A549 (cell line): ENCODE results near the gene GSKIP. TPM values are rescaled to one million over a fixed set of nuclear protein-coding genes. Genes with fewer than 3 reads are reported as not detected.

ENCODE experiments used
- ATAC-seq, 2 experiments: fragments of 200-7000 bp in 1 of 2; fragments of >200 bp in 1 of 2; cut with Nextera tagmentation in 1 of 2; cut with Tn5 transposase in 1 of 2; 3 replicates each; pipeline versions ENCODE4 v1.8.0 to v1.9.1; 2018 to 2020; ENCODE audit warnings: mild to moderate bottlenecking in 1 of 2, moderate library complexity in 1 of 2
- CTCF ChIA-PET: fragments of 300-600 bp; sonication (Branson Sonifier 250); formaldehyde crosslinking; extraction: SDS; loops from one replicate; lab custom pipeline; 2021; ENCODE audit warnings: antibody characterized with exemption, inconsistent platforms; lab: Yijun Ruan, JAX
- POLR2A ChIA-PET: fragments of 350-600 bp; formaldehyde crosslinking; extraction: SDS; loops from one replicate; lab custom pipeline; 2021; ENCODE audit warnings: antibody characterized with exemption, inconsistent platforms; lab: Yijun Ruan, JAX
- DNase-seq, 2 experiments: peaks; one replicate each; pipeline versions ENCODE4 v3.0.0 to v3.0.0-alpha.2; 2011 to 2016; ENCODE audit warnings: low read depth in 1 of 2, low spot score in 1 of 2
- FAIRE-seq: peaks from 2 replicates; lab custom pipeline; 2011; peaks lifted over from hg19 to GRCh38; lab: Jason Lieb, UNC
- H3K27ac ChIP-seq, 2 experiments: fragments of >200 bp; sonication (Bioruptor Twin); formaldehyde crosslinking; 3 replicates each; pipeline ENCODE4 v1.5.1; 2016 to 2017
- H3K4me1 ChIP-seq: fragments of >200 bp; sonication (Bioruptor Twin); formaldehyde crosslinking; 3 replicates; pipeline ENCODE4 v1.6.1; 2016
- H3K4me2 ChIP-seq: fragments of >200 bp; sonication (Bioruptor Twin); formaldehyde crosslinking; 3 replicates; pipeline ENCODE4 v1.6.1; 2016
- H3K4me3 ChIP-seq: fragments of >200 bp; sonication (Bioruptor Twin); formaldehyde crosslinking; 3 replicates; pipeline ENCODE4 v1.5.1; 2016
- H3K9me3 ChIP-seq: fragments of >200 bp; sonication (Bioruptor Twin); formaldehyde crosslinking; 3 replicates; pipeline ENCODE4 v1.6.1; 2016
- BCL3 ChIP-seq: fragments of >200 bp; sonication (Bioruptor Twin); formaldehyde crosslinking; IDR thresholded peaks from 3 replicates; pipeline ENCODE4 v1.6.1; 2016
- BHLHE40 ChIP-seq: IDR thresholded peaks from 2 replicates; pipeline ENCODE4 v1.6.1; 2012; ENCODE audit warnings: low read depth, low read length, inconsistent platforms
- CBX8 ChIP-seq: fragments of 200-600 bp; sonication (generic); IDR thresholded peaks from 2 replicates; pipeline ENCODE4 v1.6.1; 2016
- CHD4 ChIP-seq: fragments of 200-600 bp; sonication (generic); IDR thresholded peaks from 2 replicates; pipeline ENCODE4 v1.6.1; 2016; ENCODE audit warnings: antibody characterized with exemption, mild to moderate bottlenecking, borderline replicate concordance
- EP300 ChIP-seq, 2 experiments: fragments of >200 bp; sonication (Bioruptor Twin); formaldehyde crosslinking; IDR thresholded peaks; 2 replicates in 1 of 2; 3 replicates in 1 of 2; pipeline ENCODE4 v1.6.1; 2016 to 2017
- ESRRA ChIP-seq: fragments of 150-350 bp; IDR thresholded peaks from 2 replicates; pipeline ENCODE4 v1.6.1; 2014; ENCODE audit warnings: mild to moderate bottlenecking, low read length, borderline replicate concordance
- FOSB ChIP-seq: fragments of 250-450 bp; sonication (Bioruptor Pico); IDR thresholded peaks from 2 replicates; pipeline ENCODE4 v1.5.0; 2020; ENCODE audit warnings: mild to moderate bottlenecking, moderate library complexity
- HDAC2 ChIP-seq: fragments of 200-600 bp; sonication (generic); IDR thresholded peaks from 2 replicates; pipeline ENCODE4 v1.6.1; 2016
- HES2 ChIP-seq: fragments of >200 bp; sonication (Bioruptor Twin); formaldehyde crosslinking; IDR thresholded peaks from 2 replicates; pipeline ENCODE4 v1.6.1; 2016
- HOXA7 ChIP-seq: fragments of 250-450 bp; sonication (Bioruptor Pico); IDR thresholded peaks from 2 replicates; pipeline ENCODE4 v1.5.0; 2020; ENCODE audit warnings: mild to moderate bottlenecking, moderate library complexity
- HOXB13 ChIP-seq: fragments of 250-450 bp; sonication (Bioruptor Pico); IDR thresholded peaks from 2 replicates; pipeline ENCODE4 v1.5.0; 2020; ENCODE audit warnings: low read depth, mild to moderate bottlenecking, moderate library complexity
- JUNB ChIP-seq: fragments of >200 bp; sonication (Bioruptor Twin); formaldehyde crosslinking; IDR thresholded peaks from 2 replicates; pipeline ENCODE4 v1.6.1; 2016
- MAX ChIP-seq: IDR thresholded peaks from 2 replicates; pipeline ENCODE4 v1.6.1; 2012
- MAZ ChIP-seq: fragments of 150-350 bp; IDR thresholded peaks from 2 replicates; pipeline ENCODE4 v1.6.1; 2014; ENCODE audit warnings: antibody characterized with exemption, low read depth, low read length, borderline replicate concordance
- NFE2L2 ChIP-seq: fragments of 150-350 bp; conservative IDR thresholded peaks from 2 replicates; pipeline ENCODE4 v1.6.1; 2014; ENCODE audit warnings: low read length
- NPAS2 ChIP-seq: fragments of 250-450 bp; sonication (Bioruptor Pico); IDR thresholded peaks from 2 replicates; pipeline ENCODE4 v1.8.0; 2022; ENCODE audit warnings: mild to moderate bottlenecking, moderate library complexity, borderline replicate concordance
- PBX3 ChIP-seq: IDR thresholded peaks from 2 replicates; pipeline ENCODE4 v1.6.1; 2012
- RAD21 ChIP-seq, 2 experiments: fragments of >200 bp in 1 of 2; sonication (Bioruptor Twin) in 1 of 2; formaldehyde crosslinking in 1 of 2; IDR thresholded peaks in 1 of 2; conservative IDR thresholded peaks in 1 of 2; 2 replicates in 1 of 2; 3 replicates in 1 of 2; pipeline ENCODE4 v1.6.1; 2012 to 2018; ENCODE audit warnings: inconsistent platforms in 1 of 2
- RCOR1 ChIP-seq: fragments of 150-350 bp; IDR thresholded peaks from 2 replicates; pipeline ENCODE4 v1.6.1; 2014; ENCODE audit warnings: antibody characterized with exemption, low read length, low read depth
- SMC3 ChIP-seq: fragments of >200 bp; sonication (Bioruptor Twin); formaldehyde crosslinking; IDR thresholded peaks from 3 replicates; pipeline ENCODE4 v1.6.1; 2018; ENCODE audit warnings: inconsistent platforms
- SREBF2 ChIP-seq: fragments of 450-650 bp; IDR thresholded peaks from 2 replicates; pipeline ENCODE4 v1.6.1; 2014; ENCODE audit warnings: mild to moderate bottlenecking, moderate library complexity
- TFCP2L1 ChIP-seq: fragments of 250-450 bp; sonication (Bioruptor Pico); IDR thresholded peaks from 2 replicates; pipeline ENCODE4 v1.5.0; 2021; ENCODE audit warnings: mild to moderate bottlenecking
- USF2 ChIP-seq: fragments of 450-650 bp; IDR thresholded peaks from 2 replicates; pipeline ENCODE4 v1.6.1; 2014; ENCODE audit warnings: antibody characterized with exemption
- ZC3H11A ChIP-seq: fragments of 450-650 bp; IDR thresholded peaks from 2 replicates; pipeline ENCODE4 v1.6.1; 2014; ENCODE audit warnings: antibody characterized with exemption, mild to moderate bottlenecking
- ZSCAN20 ChIP-seq: fragments of 250-450 bp; sonication (Bioruptor Pico); IDR thresholded peaks from 2 replicates; pipeline ENCODE4 v1.8.0; 2022; ENCODE audit warnings: mild to moderate bottlenecking, moderate library complexity
- WGBS: methylation state at CpG from one replicate; pipeline ENCODE4 v1.1.6; 2017; ENCODE audit errors: missing lambda C conversion rate; 5-methylcytosine and 5-hydroxymethylcytosine counted together
- polyA plus RNA-seq, 4 experiments: library from polyadenylated mRNA; depleted of rRNA in 3 of 4; stranded (reverse); fragments of >200 nt; fragmentation: RNase III in 1 of 4; extraction: RNeasy Plus Mini Kit Qiagen cat#74134 plus additional on column Dnase treatment in 1 of 4; gene quantifications; 2 replicates in 3 of 4; 3 replicates in 1 of 4; pipeline ENCODE4 v1.2.3, GENCODE V29; 2011 to 2017

The GSKIP gene
- polyA plus RNA-seq, 2 of the 4 experiments (the other 2 are of a cell fraction), result 30.9 to 57.8 TPM

- H3K27ac ChIP-seq, result no peak overlapping the region
- CTCF ChIA-PET, result interaction anchor here (1.1 kb wide), 1 partner anchor 399 kb away, joined by 3 read pairs; no protein-coding TSS in a partner anchor
- no peak for ATAC-seq
- no peak for FAIRE-seq
- POLR2A ChIA-PET, result no interaction called here
- no peak overlapping the region for H3K4me2 ChIP-seq
- no peaks in the 10 kb centered on the region for H3K9me3 ChIP-seq
- no peak for DNase-seq
- H3K4me3 ChIP-seq, result no peak overlapping the region
- no peaks in the 10 kb centered on the region for H3K4me1 ChIP-seq
- no peak for TF ChIP-seq ZC3H11A
- TF ChIP-seq RAD21 (conservative IDR thresholded peaks at IDR 0.05 in 1 of 2, IDR thresholded peaks at IDR 0.05 in 1 of 2), result no peak
- TF ChIP-seq HDAC2, result no peak
- TF ChIP-seq BHLHE40, result no peak
- TF ChIP-seq EP300 (IDR thresholded peaks at IDR 0.05), result no peak
- no peak for TF ChIP-seq USF2
- no peak for TF ChIP-seq BCL3
- WGBS, result 82% methylated on average over 8 of the region's 8 CpGs
These were observed 35.1 kb downstream of the GSKIP start for GRCh38 chr14:96398432-96398831.

GRCh38 chr14:96398921-96399320 is 35.6 kb downstream of the GSKIP start:
- Histone ChIP-seq H3K4me2 (no peak overlapping the region), H3K9me3 (no peaks in the 10 kb centered on the region), H3K4me1 (no peaks in the 10 kb centered on the region), H3K4me3 (no peak overlapping the region), H3K27ac (no peak overlapping the region)
- ATAC-seq (no peak), FAIRE-seq (no peak), DNase-seq (no peak)
- POLR2A ChIA-PET, result no interaction called here
- TF ChIP-seq BCL3, result no peak
- TF ChIP-seq EP300 (IDR thresholded peaks at IDR 0.05), result no peak
- no peak for TF ChIP-seq NFE2L2
- TF ChIP-seq HOXA7, result no peak
- no peak for TF ChIP-seq PBX3
- TF ChIP-seq FOSB (CRISPR knock-in tag), result no peak
- TF ChIP-seq HOXB13 (CRISPR knock-in tag), result no peak
- no peak for TF ChIP-seq MAZ
- 60% methylated on average over 5 of the region's 5 CpGs for WGBS
- CTCF ChIA-PET, result interaction anchor here (1.1 to 1.2 kb wide), 2 partner anchors 102 to 400 kb away, joined by 3 read pairs; no protein-coding TSS in a partner anchor

GRCh38 chr14:96399405-96399804 is 36.1 kb downstream of the GSKIP start:
- no peak for TF ChIP-seq HOXB13 (CRISPR knock-in tag)
- H3K4me1 ChIP-seq, result no peaks in the 10 kb centered on the region
- POLR2A ChIA-PET, result no interaction called here
- no peaks in the 10 kb centered on the region for H3K9me3 ChIP-seq
- H3K27ac ChIP-seq, result no peak overlapping the region
- no peak overlapping the region for H3K4me3 ChIP-seq
- ATAC-seq, result no peak
- no peak overlapping the region for H3K4me2 ChIP-seq
- 72% methylated on average over 9 of the region's 9 CpGs for WGBS
- no peak for DNase-seq
- FAIRE-seq, result no peak
- CTCF ChIA-PET, result interaction anchor here (0.6 to 1.2 kb wide), 5 partner anchors 10 to 400 kb away, joined by 3 read pairs; no protein-coding TSS in a partner anchor

GRCh38 chr14:96400495-96400894 is 37.2 kb downstream of the GSKIP start:
- Histone ChIP-seq H3K4me2 (no peak overlapping the region), H3K27ac (no peak overlapping the region), H3K4me3 (no peak overlapping the region), H3K4me1 (no peaks in the 10 kb centered on the region), H3K9me3 (no peaks in the 10 kb centered on the region)
- 69% methylated on average over 5 of the region's 5 CpGs for WGBS
- POLR2A ChIA-PET, result no interaction called here
- FAIRE-seq (no peak), DNase-seq (no peak), ATAC-seq (no peak)
- CTCF ChIA-PET, result interaction anchor here (0.9 kb wide), 2 partner anchors 8 to 14 kb away, joined by 3 read pairs; no protein-coding TSS in a partner anchor
- TF ChIP-seq ESRRA (no peak), NPAS2 (no peak), JUNB (no peak), ZC3H11A (no peak), SREBF2 (no peak), SMC3 (no peak), MAX (no peak), RCOR1 (no peak), CHD4 (no peak), ZSCAN20 (CRISPR knock-in tag) (no peak), HES2 (no peak), EP300 (IDR thresholded peaks at IDR 0.05) (no peak), TFCP2L1 (CRISPR knock-in tag) (no peak), CBX8 (no peak)
